HepG2 (cell line): ENCODE measurements around the gene TTPAL.

Experiments
- AKAP8 ChIP-seq: sonication (generic); formaldehyde crosslinking; IDR thresholded peaks from 2 replicates; pipeline ENCODE4 v1.5.1; 2020; ENCODE audit warnings: mild to moderate bottlenecking, missing genetic modification reagents
- CREB3 ChIP-seq: sonication (generic); formaldehyde crosslinking; IDR thresholded peaks from 2 replicates; pipeline ENCODE4 v1.5.0; 2020; ENCODE audit warnings: missing genetic modification reagents
- CTCF ChIP-seq: sonication (generic); formaldehyde crosslinking; IDR thresholded peaks from 2 replicates; pipeline ENCODE4 v1.5.0; 2020; ENCODE audit warnings: mild to moderate bottlenecking, missing genetic modification reagents, moderate library complexity
- E2F2 ChIP-seq: sonication (generic); formaldehyde crosslinking; IDR thresholded peaks from 2 replicates; pipeline ENCODE4 v1.4.0; 2020; ENCODE audit warnings: missing genetic modification reagents, borderline replicate concordance
- GATAD2A ChIP-seq: IDR thresholded peaks from 2 replicates; pipeline ENCODE4 v1.6.1; 2016
- POLR2G ChIP-seq: fragments of 200-400 bp; formaldehyde crosslinking; IDR thresholded peaks from 2 replicates; pipeline ENCODE4 v1.6.1; 2018; ENCODE audit warnings: mild to moderate bottlenecking, low read depth, low read length, moderate library complexity
- RFX5 ChIP-seq: IDR thresholded peaks from 2 replicates; pipeline ENCODE4 v1.6.1; 2011; ENCODE audit warnings: low read depth, low read length, improper control_type of control experiment
- ZBTB26 ChIP-seq: IDR thresholded peaks from 2 replicates; pipeline ENCODE4 v1.6.1; 2016; ENCODE audit warnings: missing compliant biosample characterization, missing genetic modification reagents, borderline replicate concordance
- ZNF597 ChIP-seq: sonication (generic); formaldehyde crosslinking; IDR thresholded peaks from 2 replicates; pipeline ENCODE4 v1.5.0; 2020; ENCODE audit warnings: missing genetic modification reagents
- ZNF747 ChIP-seq: sonication (generic); formaldehyde crosslinking; IDR thresholded peaks from 2 replicates; pipeline ENCODE4 v1.8.1; 2023; ENCODE audit warnings: missing genetic modification reagents, mild to moderate bottlenecking, borderline replicate concordance

GRCh38 chr20:44450281-44450889 lies 25.3 kb upstream of the TTPAL start:
- TF ChIP-seq POLR2G (no peak), CTCF (no peak), CREB3 (CRISPR knock-in tag) (no peak), ZNF747 (CRISPR knock-in tag) (no peak), GATAD2A (CRISPR knock-in tag) (no peak), ZBTB26 (CRISPR knock-in tag) (no peak), AKAP8 (CRISPR knock-in tag) (peak; percentile 58; the same call in 1 of the 2 replicates), E2F2 (CRISPR knock-in tag) (no peak), RFX5 (no peak), ZNF597 (CRISPR knock-in tag) (no peak)
